HCT116 (cell line): ENCODE results near the gene MAN1A1. TPM values are rescaled to one million over a fixed set of nuclear protein-coding genes. Genes with fewer than 3 reads are reported as not detected.

Experiments used
- ATAC-seq: fragments of 200-7000 bp; cut with Tn5 transposase; 2 replicates; pipeline ENCODE4 v1.9.1; 2020; ENCODE audit warnings: mild to moderate bottlenecking, moderate library complexity
- BruUV-seq: library from RNA; stranded (reverse); fragments of 400-500 nt; replicated peaks from 2 replicates; lab custom pipeline; 2021; lab: Mats Ljungman, UMichigan
- CTCF ChIA-PET: fragments of 300-600 bp; sonication (Branson Sonifier 250); formaldehyde crosslinking; loops from one replicate; lab custom pipeline; 2021; ENCODE audit warnings: antibody characterized with exemption; lab: Charles Lee
- POLR2A ChIA-PET: fragments of 300-600, 350-600 bp; sonication (Branson Sonifier 250); formaldehyde crosslinking; loops from one replicate; lab custom pipeline; 2021; ENCODE audit warnings: antibody characterized with exemption; lab: Charles Lee
- RAD21 ChIA-PET, 2 experiments: fragments of 300-600 bp; sonication (Branson Sonifier 250); formaldehyde crosslinking; loops; one replicate each; lab custom pipeline; 2023; ENCODE audit warnings: low total read pairs in 2 of 2; ENCODE audit not compliant: uncharacterized antibody in 2 of 2, unreplicated experiment in 2 of 2, low non-redundant PET in 1 of 2; lab: Charles Lee
- DNase-seq: peaks from one replicate; pipeline ENCODE4 v3.0.0-alpha.2; 2010; ENCODE audit warnings: low read depth, low spot score
- H2AFZ ChIP-seq: fragments of 200-600 bp; shearing (Covaris generic), sonication (generic); 2 replicates; pipeline ENCODE4 v1.6.1; 2017; ENCODE audit warnings: low read depth, mixed run types, mixed read lengths, antibody characterized with exemption, low read length; ENCODE audit not compliant: poor library complexity, severe bottlenecking
- H3K27ac ChIP-seq: 2 replicates; pipeline ENCODE4 v1.5.1; 2012; ENCODE audit warnings: low read depth, low read length
- H3K27me3 ChIP-seq: fragments of 200-600 bp; sonication (generic); 2 replicates; pipeline ENCODE4 v1.6.1; 2016; ENCODE audit warnings: mixed run types, low read length, mixed read lengths; ENCODE audit not compliant: insufficient read depth
- H3K36me3 ChIP-seq, 2 experiments: fragments of 200-500 bp in 1 of 2; fragments of 200-600 bp in 1 of 2; sonication (Bioruptor generic) in 1 of 2; sonication (generic) in 1 of 2; 2 replicates each; pipeline versions ENCODE4 v1.5.1 to v1.6.1; 2014 to 2016; ENCODE audit warnings: low read length in 2 of 2, inconsistent platforms in 1 of 2, mixed read lengths in 1 of 2, mixed run types in 1 of 2; ENCODE audit not compliant: insufficient read depth in 2 of 2, control insufficient read depth in 1 of 2
- H3K4me1 ChIP-seq, 2 experiments: fragments of 200-600 bp in 1 of 2; sonication (generic) in 1 of 2; 2 replicates each; pipeline versions ENCODE4 v1.5.1 to v1.6.1; 2012 to 2017; ENCODE audit warnings: low read length in 2 of 2, inconsistent platforms in 1 of 2, mild to moderate bottlenecking in 1 of 2, mixed read lengths in 1 of 2, mixed run types in 1 of 2, moderate library complexity in 1 of 2; ENCODE audit not compliant: insufficient read depth in 2 of 2, control insufficient read depth in 1 of 2
- H3K4me2 ChIP-seq: fragments of 200-600 bp; sonication (generic); 2 replicates; pipeline ENCODE4 v1.6.1; 2017; ENCODE audit warnings: mixed run types, low read length, mixed read lengths
- H3K4me3 ChIP-seq, 2 experiments: fragments of 200-600 bp in 1 of 2; sonication (generic) in 1 of 2; replicated peaks in 1 of 2; 2 replicates each; pipeline ENCODE4 v1.5.1; 2011 to 2016; ENCODE audit warnings: low read length in 2 of 2, control low read depth in 1 of 2, low read depth in 1 of 2, mild to moderate bottlenecking in 1 of 2, mixed read lengths in 1 of 2, mixed run types in 1 of 2
- H3K79me2 ChIP-seq: fragments of 200-600 bp; sonication (generic); 2 replicates; pipeline ENCODE4 v1.6.1; 2017; ENCODE audit warnings: mild to moderate bottlenecking, mixed run types, low read length, moderate library complexity, mixed read lengths; ENCODE audit not compliant: insufficient read depth
- H3K9ac ChIP-seq: fragments of 200-600 bp; sonication (generic); 2 replicates; pipeline ENCODE4 v1.6.1; 2016; ENCODE audit warnings: low read length, mixed read lengths
- H3K9me2 ChIP-seq: fragments of 200-600 bp; sonication (generic), shearing (Covaris generic); 2 replicates; pipeline ENCODE4 v1.6.1; 2017; ENCODE audit warnings: mixed run types, mild to moderate bottlenecking, moderate library complexity; ENCODE audit not compliant: insufficient read depth
- H3K9me3 ChIP-seq, 2 experiments: fragments of 200-500 bp in 1 of 2; fragments of 200-600 bp in 1 of 2; sonication (Bioruptor generic) in 1 of 2; sonication (generic) in 1 of 2; 2 replicates each; pipeline ENCODE4 v1.6.1; 2014 to 2017; ENCODE audit warnings: low read length in 2 of 2, mixed read lengths in 2 of 2, inconsistent platforms in 1 of 2, low read depth in 1 of 2, mild to moderate bottlenecking in 1 of 2, mixed run types in 1 of 2, moderate library complexity in 1 of 2; ENCODE audit not compliant: control insufficient read depth in 1 of 2, insufficient read depth in 1 of 2
- H4K20me1 ChIP-seq: fragments of 200-600 bp; sonication (generic), shearing (Covaris generic); 2 replicates; pipeline ENCODE4 v1.6.1; 2017; ENCODE audit warnings: mixed run types, mild to moderate bottlenecking, moderate library complexity; ENCODE audit not compliant: insufficient read depth
- ATF3 ChIP-seq: IDR thresholded peaks from 2 replicates; pipeline ENCODE4 v1.6.1; 2012
- CBX3 ChIP-seq: IDR thresholded peaks from 2 replicates; pipeline ENCODE4 v1.6.1; 2012; ENCODE audit warnings: low read depth
- CTCF ChIP-seq, 3 experiments: fragments of 200-600 bp in 1 of 3; sonication (generic) in 1 of 3; IDR thresholded peaks in 2 of 3; conservative IDR thresholded peaks in 1 of 3; 2 replicates each; pipeline ENCODE4 v1.5.1; 2012 to 2017; ENCODE audit warnings: low read depth in 2 of 3, low read length in 2 of 3, antibody characterized with exemption in 1 of 3, borderline replicate concordance in 1 of 3, control low read depth in 1 of 3, mild to moderate bottlenecking in 1 of 3, mixed read lengths in 1 of 3, mixed run types in 1 of 3, moderate library complexity in 1 of 3; ENCODE audit not compliant: insufficient read depth in 1 of 3
- EGR1 ChIP-seq: IDR thresholded peaks from 2 replicates; pipeline ENCODE4 v1.6.1; 2012; ENCODE audit warnings: low read depth
- EZH2phosphoT487 ChIP-seq: fragments of 200-600 bp; IDR thresholded peaks from 2 replicates; pipeline ENCODE4 v1.6.1; 2018; ENCODE audit warnings: antibody characterized with exemption, borderline replicate concordance
- JUND ChIP-seq: IDR thresholded peaks from 2 replicates; pipeline ENCODE4 v1.6.1; 2012
- POLR2A ChIP-seq: IDR thresholded peaks from 2 replicates; pipeline ENCODE4 v1.7.0; 2011; ENCODE audit warnings: borderline replicate concordance; ENCODE audit not compliant: insufficient read depth, insufficient read length; ENCODE audit errors: extremely low read depth
- POLR2AphosphoS5 ChIP-seq: IDR thresholded peaks from 2 replicates; pipeline ENCODE4 v1.6.1; 2011; ENCODE audit warnings: mild to moderate bottlenecking, low read depth, low read length, moderate library complexity
- RAD21 ChIP-seq: IDR thresholded peaks from 2 replicates; pipeline ENCODE4 v1.6.1; 2012; ENCODE audit warnings: low read depth, mild to moderate bottlenecking
- SP1 ChIP-seq: IDR thresholded peaks from 2 replicates; pipeline ENCODE4 v1.6.1; 2012; ENCODE audit warnings: low read depth
- SRF ChIP-seq: IDR thresholded peaks from 2 replicates; pipeline ENCODE4 v1.6.1; 2012; ENCODE audit warnings: low read depth
- TCF7L2 ChIP-seq: IDR thresholded peaks from 2 replicates; pipeline ENCODE4 v1.7.0; 2011; ENCODE audit warnings: borderline replicate concordance, inconsistent platforms; ENCODE audit not compliant: insufficient read depth, insufficient read length; ENCODE audit errors: extremely low read depth
- YY1 ChIP-seq: IDR thresholded peaks from 2 replicates; pipeline ENCODE4 v1.6.1; 2011; ENCODE audit warnings: low read length, low read depth, moderate library complexity, mild to moderate bottlenecking; ENCODE audit not compliant: insufficient replicate concordance; ENCODE audit errors: extremely low read depth
- ZFX ChIP-seq: fragments of 450-650 bp; IDR thresholded peaks from 2 replicates; pipeline ENCODE4 v1.6.1; 2017
- intact Hi-C: fragments of 100-400 bp; cut with micrococcal nuclease; formaldehyde crosslinking; loops from 2 replicates; pipeline ENCODE4 v1.10.0; 2022
- total RNA-seq: library from RNA; stranded (reverse); gene quantifications from one replicate; pipeline ENCODE4 v1.2.1, GENCODE V29; 2021; ENCODE audit not compliant: unreplicated experiment

Gene MAN1A1
- total RNA-seq, 1 experiment from 2014 or later: 46.0 TPM

GRCh38 chr6:119353696-119354095 is 4.1 kb upstream of the MAN1A1 start:
- DNase-seq (no peak), ATAC-seq (no peak)
- Histone ChIP-seq H3K27ac (no peak overlapping the region), H3K9me3 (no peaks in the 10 kb centered on the region), H3K9ac (no peak overlapping the region), H3K4me3 (no peak overlapping the region), H3K36me3 (no peaks in the 10 kb centered on the region), H3K9me2 (no peaks in the 10 kb centered on the region), H3K79me2 (no peaks in the 10 kb centered on the region; the same call in 1 of the 2 replicates), H4K20me1 (no peaks in the 10 kb centered on the region), H3K27me3 (no peaks in the 10 kb centered on the region), H3K4me1 (peaks cover 0 to 6% of the 10 kb centered on the region in 2 experiments; a peak in 2 of 4 replicates), H2AFZ (no peak overlapping the region), H3K4me2 (no peak overlapping the region)
- BruUV-seq: no TSS peak
- POLR2A ChIA-PET: no interaction called here
- TF ChIP-seq TCF7L2 (no peak), EZH2phosphoT487 (no peak), RAD21 (no peak), SRF (no peak), YY1 (no peak), POLR2AphosphoS5 (no peak), POLR2A (no peak), SP1 (no peak), ZFX (no peak), CBX3 (no peak), EGR1 (no peak), CTCF (IDR thresholded peaks at IDR 0.05 in 2 of 3, conservative IDR thresholded peaks at IDR 0.05 in 1 of 3; ENCODE audit: borderline replicate concordance in 1 of 3, insufficient read depth in 1 of 3, low read depth in 2 of 3, low read length in 2 of 3) (no peak), ATF3 (no peak), JUND (no peak)
- RAD21 ChIA-PET: no interaction called here
- intact Hi-C loops: loop anchor here (5.0 to 10.0 kb wide), 6 partner anchors 274 to 1471 kb away; no protein-coding TSS in a partner anchor
- CTCF ChIA-PET: no interaction called here
